Ramos (cell line): ENCODE data around the gene GPHB5.

Source experiments
- in situ Hi-C: fragments of 300-500 bp; cut with MboI; formaldehyde crosslinking; loops from one replicate; pipeline ENCODE4 v1.14.3; 2022; ENCODE audit warnings: low sequenced_read_pairs; ENCODE audit not compliant: unreplicated experiment

Gene GPHB5

GRCh38 chr14:63269561-63270225 lies 49.0 kb downstream of the GPHB5 start:
- in situ Hi-C loops, result no loop called here

GRCh38 chr14:63268771-63269170 lies 50.0 kb downstream of the GPHB5 start:
- in situ Hi-C loops, result no loop called here

DNA sequence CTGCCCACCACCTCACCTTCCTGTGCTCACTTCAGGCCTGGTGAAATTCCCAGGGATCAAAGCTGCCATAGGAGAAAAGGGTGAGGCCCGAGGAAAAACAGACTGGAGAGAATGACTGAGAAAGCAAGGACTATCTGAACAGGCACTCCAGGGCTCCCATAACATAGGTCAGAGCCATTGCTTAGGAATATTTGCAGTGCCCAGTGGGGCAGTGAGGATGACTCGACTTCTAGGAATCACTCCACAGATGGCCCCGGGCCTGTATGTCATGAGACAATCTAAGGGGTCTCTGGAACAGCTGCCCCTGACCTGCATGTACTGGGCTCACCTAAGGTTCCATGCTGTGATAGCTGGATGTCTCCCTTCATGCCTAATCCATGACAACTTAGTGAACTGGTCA lies 51.6 kb downstream of the GPHB5 start:
- in situ Hi-C loops, result no loop called here

GRCh38 chr14:63266106-63266505 lies 52.6 kb downstream of the GPHB5 start:
- in situ Hi-C loops, result no loop called here
